Measurements from ENCODE around the gene FRMPD1. TPM values are rescaled to one million over a fixed set of nuclear protein-coding genes. Genes with fewer than 3 reads are reported as not detected.

The FRMPD1 gene
- polyA plus RNA-seq, 2 of the 4 experiments (the other 2 are of a cell fraction), result 0.01 TPM; not detected in 1

DNA sequence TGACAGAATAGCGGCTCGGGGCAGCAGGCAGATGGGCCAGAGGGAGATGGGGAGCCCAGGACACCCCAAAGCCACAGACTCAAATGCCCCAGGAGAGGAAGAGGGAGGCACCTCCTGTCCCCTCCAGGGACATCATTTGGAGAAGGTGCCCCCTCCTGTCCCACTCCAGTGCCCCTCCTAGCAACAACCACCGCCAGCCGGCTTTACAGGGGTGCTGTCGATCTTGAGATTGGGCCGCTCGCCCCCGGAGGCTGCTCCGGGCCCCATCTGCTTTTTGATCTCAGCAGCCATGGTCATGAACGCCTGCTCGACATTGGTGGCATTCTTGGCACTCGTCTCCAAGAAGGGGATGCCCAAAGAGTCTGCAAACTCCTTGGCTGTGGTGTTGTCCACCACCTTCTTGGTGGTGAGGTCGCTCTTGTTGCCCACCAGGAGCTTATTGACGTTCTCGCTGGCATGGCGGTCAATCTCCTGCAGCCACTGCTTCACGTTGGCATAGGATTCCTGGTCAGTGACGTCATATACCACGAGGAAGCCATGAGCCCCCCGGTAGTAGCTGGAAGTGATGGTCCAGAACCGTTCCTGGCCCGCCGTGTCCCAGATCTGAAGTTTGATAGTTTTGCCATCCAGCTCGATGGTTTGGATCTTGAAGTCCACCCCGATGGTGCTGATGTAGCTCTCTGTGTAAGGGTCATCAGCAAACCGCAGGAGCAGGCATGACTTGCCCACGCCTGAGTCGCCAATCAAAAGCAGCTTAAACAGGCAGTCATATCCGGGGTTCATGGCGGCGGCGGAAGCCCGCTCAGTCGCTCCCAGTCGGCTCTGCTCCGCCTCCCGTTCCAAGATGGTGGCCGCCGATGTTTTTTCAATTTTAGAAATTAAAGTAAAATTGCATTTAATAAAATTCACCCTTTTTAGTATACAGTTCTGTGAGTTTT lies 14.0 kb upstream of the FRMPD1 start:
- ChIA-PET CTCF (interaction anchor here (0.9 kb wide), 1 partner anchor 96 kb away, joined by 3 read pairs; no protein-coding TSS in a partner anchor), POLR2A (no interaction called here)
- Histone ChIP-seq H3K4me2 (no peak overlapping the region), H3K9me3 (no peaks in the 10 kb centered on the region), H3K4me3 (no peak overlapping the region), H3K27ac (no peak overlapping the region), H3K4me1 (no peaks in the 10 kb centered on the region)
- WGBS (ENCODE audit: missing lambda C conversion rate), result 67% methylated on average over 38 of the region's 39 CpGs
- DNase-seq (ENCODE audit: low read depth in 1 of 2, low spot score in 1 of 2) (no peak), ATAC-seq (no peak), FAIRE-seq (no peak)
- no peak for TF ChIP-seq FOXS1 (CRISPR knock-in tag; IDR thresholded peaks at IDR 0.05)
- no peak for TF ChIP-seq HOXB13 (CRISPR knock-in tag; IDR thresholded peaks at IDR 0.05; ENCODE audit: low read depth)
- TF ChIP-seq, protein P1, sequence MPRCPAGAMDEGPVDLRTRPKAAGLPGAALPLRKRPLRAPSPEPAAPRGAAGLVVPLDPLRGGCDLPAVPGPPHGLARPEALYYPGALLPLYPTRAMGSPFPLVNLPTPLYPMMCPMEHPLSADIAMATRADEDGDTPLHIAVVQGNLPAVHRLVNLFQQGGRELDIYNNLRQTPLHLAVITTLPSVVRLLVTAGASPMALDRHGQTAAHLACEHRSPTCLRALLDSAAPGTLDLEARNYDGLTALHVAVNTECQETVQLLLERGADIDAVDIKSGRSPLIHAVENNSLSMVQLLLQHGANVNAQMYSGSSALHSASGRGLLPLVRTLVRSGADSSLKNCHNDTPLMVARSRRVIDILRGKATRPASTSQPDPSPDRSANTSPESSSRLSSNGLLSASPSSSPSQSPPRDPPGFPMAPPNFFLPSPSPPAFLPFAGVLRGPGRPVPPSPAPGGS (IDR thresholded peaks at IDR 0.05), result no peak
- no peak for TF ChIP-seq RCOR1 (IDR thresholded peaks at IDR 0.05; ENCODE audit: low read depth, low read length)
- no peak for TF ChIP-seq ZNF302 (CRISPR knock-in tag; IDR thresholded peaks at IDR 0.05)
- no peak for TF ChIP-seq POLR2AphosphoS2 (conservative IDR thresholded peaks at IDR 0.05; ENCODE audit: low read length)
- TF ChIP-seq, protein P2, sequence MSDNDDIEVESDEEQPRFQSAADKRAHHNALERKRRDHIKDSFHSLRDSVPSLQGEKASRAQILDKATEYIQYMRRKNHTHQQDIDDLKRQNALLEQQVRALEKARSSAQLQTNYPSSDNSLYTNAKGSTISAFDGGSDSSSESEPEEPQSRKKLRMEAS (IDR thresholded peaks at IDR 0.05), result no peak
- no peak for TF ChIP-seq POLR2A (IDR thresholded peaks at IDR 0.05; ENCODE audit: low read length)
- no peak for TF ChIP-seq GATA3 (IDR thresholded peaks at IDR 0.05; ENCODE audit: borderline replicate concordance)
- TF ChIP-seq, protein P3, sequence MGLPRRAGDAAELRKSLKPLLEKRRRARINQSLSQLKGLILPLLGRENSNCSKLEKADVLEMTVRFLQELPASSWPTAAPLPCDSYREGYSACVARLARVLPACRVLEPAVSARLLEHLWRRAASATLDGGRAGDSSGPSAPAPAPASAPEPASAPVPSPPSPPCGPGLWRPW (IDR thresholded peaks at IDR 0.05), result no peak
- no peak for TF ChIP-seq EHMT2 (IDR thresholded peaks at IDR 0.05; ENCODE audit: low read depth)
- no peak for TF ChIP-seq EHF (CRISPR knock-in tag; IDR thresholded peaks at IDR 0.05)
- TF ChIP-seq FOSL2 (IDR thresholded peaks at IDR 0.05), result no peak
- TF ChIP-seq FOSL2 (CRISPR knock-in tag; IDR thresholded peaks at IDR 0.05), result no peak
- no peak for TF ChIP-seq ZFP36 (IDR thresholded peaks at IDR 0.05; ENCODE audit: borderline replicate concordance, partially characterized antibody)
- no peak for TF ChIP-seq HEYL (CRISPR knock-in tag; IDR thresholded peaks at IDR 0.05)
- TF ChIP-seq CHD4 (IDR thresholded peaks at IDR 0.05; ENCODE audit: borderline replicate concordance), result no peak
- no peak for TF ChIP-seq KDM1A (IDR thresholded peaks at IDR 0.05; ENCODE audit: low read depth)
- TF ChIP-seq, protein P4, sequence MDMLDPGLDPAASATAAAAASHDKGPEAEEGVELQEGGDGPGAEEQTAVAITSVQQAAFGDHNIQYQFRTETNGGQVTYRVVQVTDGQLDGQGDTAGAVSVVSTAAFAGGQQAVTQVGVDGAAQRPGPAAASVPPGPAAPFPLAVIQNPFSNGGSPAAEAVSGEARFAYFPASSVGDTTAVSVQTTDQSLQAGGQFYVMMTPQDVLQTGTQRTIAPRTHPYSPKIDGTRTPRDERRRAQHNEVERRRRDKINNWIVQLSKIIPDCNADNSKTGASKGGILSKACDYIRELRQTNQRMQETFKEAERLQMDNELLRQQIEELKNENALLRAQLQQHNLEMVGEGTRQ (IDR thresholded peaks at IDR 0.05), result no peak

DNA sequence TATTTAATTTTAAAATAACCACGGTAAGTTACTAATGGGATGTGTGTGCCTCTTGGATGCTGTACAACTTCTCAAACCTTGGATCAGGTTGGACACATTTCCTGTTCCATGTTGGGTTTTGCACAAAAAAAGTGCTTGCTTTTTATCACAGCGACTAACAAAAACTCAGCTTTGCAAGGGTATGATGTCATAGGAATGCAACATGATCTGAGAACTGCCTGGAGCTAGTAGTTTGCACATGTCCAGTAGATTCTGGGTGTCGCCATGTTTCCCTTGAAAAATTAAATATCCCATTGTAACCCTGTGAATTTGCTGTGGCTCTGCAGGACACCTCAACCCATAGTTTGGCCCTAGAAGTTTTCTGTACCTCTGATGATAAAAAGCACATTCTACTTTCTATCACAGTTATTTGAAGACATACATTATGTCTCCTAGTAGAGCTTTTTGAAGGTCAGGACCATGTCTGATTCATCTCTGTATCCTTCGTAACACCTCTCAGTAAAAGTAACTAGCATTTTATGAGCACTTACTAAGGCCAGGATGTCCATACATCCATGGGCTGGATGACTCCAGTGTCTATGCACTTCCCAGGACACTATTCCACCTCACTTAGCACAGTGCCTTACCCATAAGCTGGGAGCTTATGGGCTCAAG lies 11.5 kb upstream of the FRMPD1 start:
- WGBS (ENCODE audit: missing lambda C conversion rate), result 60% methylated on average over 4 of the region's 4 CpGs
- FAIRE-seq (no peak), ATAC-seq (no peak), DNase-seq (ENCODE audit: low read depth in 1 of 2, low spot score in 1 of 2) (peak in 1 of 2 experiments; percentile 7)
- Histone ChIP-seq H3K4me3 (no peak overlapping the region), H3K4me1 (no peaks in the 10 kb centered on the region), H3K9me3 (no peaks in the 10 kb centered on the region), H3K4me2 (no peak overlapping the region), H3K27ac (no peak overlapping the region)
- no peak for TF ChIP-seq CEBPB (IDR thresholded peaks at IDR 0.05)
- no peak for TF ChIP-seq NPAS2 (CRISPR knock-in tag; IDR thresholded peaks at IDR 0.05; ENCODE audit: borderline replicate concordance)
- no peak for TF ChIP-seq MAZ (IDR thresholded peaks at IDR 0.05; ENCODE audit: borderline replicate concordance, low read depth, low read length)
- no peak for TF ChIP-seq TFCP2L1 (CRISPR knock-in tag; IDR thresholded peaks at IDR 0.05)
- TF ChIP-seq KDM1A (IDR thresholded peaks at IDR 0.05; ENCODE audit: low read depth), result no peak
- TF ChIP-seq ZC3H11A (IDR thresholded peaks at IDR 0.05), result no peak
- POLR2A ChIA-PET, result no interaction called here
- CTCF ChIA-PET, result interaction anchor here (0.6 to 1.0 kb wide), 3 partner anchors 10 to 1536 kb away, joined by 3 read pairs; no protein-coding TSS in a partner anchor
